NCI-H510A (cell line): ENCODE data around the gene PRLR.
"Not testable (repeated sequence)": the region's sequence is repeated elsewhere in the genome, so short reads cannot be mapped to it uniquely, and the experiment has no call there.

ENCODE experiments used
- DNase-seq: peaks from one replicate; lab custom pipeline; 2025; lab: John Stamatoyannopoulos, UW

Gene PRLR

DNA sequence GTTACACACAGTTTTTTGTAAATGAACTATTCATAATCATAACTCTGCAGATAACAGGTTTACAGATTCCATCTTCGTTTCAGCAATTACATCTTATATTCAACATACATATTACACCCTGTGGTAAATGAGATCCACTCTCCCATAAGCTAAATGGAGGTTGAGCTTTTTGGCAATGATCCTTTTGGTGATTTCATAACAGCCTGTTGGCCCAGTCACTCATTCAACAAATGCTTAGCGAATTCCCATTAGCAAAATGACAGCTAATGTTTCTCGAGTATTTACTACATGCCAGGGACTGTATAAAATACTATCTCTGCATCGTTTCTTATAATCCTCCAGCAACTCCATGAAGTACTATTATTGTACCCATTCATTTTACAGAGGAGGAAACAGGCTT is 157.1 kb downstream of the PRLR start:
- DNase-seq, result no peak

DNA sequence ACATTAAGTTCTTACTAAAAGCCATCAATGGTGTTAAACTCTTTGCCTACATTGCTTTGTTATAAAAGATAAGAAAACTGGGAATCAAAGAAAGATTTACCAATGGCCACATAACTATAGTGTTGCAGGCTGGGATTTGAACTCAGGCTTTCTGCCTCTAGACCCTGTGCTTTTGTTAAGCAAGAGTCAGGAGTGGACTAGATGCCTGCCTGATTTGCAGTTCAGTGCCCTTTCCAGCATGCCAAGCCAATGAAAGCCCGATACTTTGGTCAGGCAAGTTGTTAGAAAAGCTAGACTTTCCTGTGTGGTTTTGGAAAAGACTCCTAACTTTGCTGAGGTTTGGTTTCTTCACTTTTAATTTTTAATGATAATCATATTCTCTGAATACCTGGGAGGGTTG is 161.1 kb downstream of the PRLR start:
- DNase-seq, result no peak

DNA sequence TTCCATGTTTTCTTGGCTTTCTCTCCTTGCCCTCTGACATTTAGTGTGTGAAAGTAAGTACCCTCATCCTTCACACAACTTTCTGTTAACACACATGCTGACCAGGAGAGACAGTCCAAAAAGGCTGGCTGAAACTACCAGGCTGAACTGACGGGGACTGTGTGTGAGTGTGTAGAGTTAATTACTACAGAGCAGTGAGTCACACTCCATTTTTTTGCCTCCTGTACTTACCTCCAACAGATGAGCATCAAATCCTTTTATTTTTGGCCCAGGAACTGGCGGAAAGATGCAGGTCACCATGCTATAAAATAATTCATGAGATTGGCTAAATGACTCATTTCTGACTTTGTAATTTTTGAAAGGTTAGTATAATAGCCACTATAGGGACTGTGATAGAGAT is 162.3 kb downstream of the PRLR start:
- no peak for DNase-seq

DNA sequence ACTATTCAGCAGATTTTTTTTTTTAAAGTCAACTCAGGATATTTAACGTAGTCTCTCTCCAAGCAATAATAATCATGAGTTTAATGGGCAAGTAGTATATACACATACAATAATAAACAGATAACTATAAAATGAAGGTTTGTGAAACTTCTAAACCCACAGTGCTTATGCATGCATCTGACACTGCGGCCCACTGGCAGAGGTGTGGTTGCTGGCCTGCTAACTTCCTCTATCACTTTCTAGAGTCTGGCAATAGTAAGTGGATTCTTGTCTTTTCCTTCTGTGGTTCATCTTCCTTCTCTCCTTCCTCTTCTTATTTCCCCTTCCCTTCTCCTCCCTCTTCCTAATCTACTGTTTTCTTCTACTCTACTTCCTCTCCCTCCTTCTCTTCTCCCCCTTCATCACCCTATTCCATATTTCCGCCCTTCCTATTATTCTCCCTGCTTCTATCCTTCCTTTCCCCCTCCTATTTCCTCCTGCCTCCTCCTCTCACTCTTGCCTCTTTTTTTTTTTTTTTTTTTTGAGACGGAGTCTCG is 164.0 kb downstream of the PRLR start:
- no peak for DNase-seq

- no peak for DNase-seq
Observed at GRCh38 chr5:35063414-35063813, 166.9 kb downstream of the PRLR start.

GRCh38 chr5:35061211-35061770 is 169.0 kb downstream of the PRLR start:
- DNase-seq, result no peak

DNA sequence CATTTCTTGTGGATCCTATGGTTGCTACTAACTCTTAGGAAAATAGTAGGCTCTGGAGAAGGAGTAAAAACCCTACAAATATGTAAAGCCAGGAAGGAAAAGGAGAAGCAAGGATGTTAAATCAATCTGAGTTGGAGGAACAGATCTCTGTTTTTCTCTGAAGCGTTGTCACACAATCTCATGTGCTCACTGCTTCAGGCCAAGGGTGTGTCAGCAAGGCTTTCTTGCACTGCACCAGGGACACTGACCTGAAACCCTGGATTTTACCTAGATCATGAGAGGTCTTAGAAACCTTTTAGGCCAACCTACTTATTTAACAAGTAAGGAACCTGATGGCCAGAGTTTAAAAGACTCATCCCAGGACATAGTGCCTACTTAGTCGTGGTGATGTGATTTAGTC is 170.1 kb downstream of the PRLR start:
- no peak for DNase-seq

GRCh38 chr5:35059251-35059650 is 171.0 kb downstream of the PRLR start:
- no peak for DNase-seq

DNA sequence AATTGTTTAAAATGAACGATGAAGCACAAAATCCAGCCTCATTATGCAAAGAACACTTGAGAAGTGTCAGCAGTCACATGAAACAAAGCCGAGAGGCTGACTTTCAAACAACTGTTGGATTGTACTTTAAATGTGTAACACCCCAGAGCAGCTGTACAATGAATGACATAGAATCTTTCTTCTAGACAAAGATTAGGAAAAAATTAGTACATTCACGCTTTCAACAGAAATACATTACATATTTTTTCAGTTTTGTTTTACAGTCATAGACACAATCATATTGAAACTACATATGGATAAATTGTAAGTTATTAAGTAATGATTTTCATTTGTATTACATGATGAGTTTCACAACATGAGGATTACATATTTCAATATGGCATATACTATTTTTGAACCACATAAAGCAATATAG is 171.9 kb downstream of the PRLR start:
- DNase-seq, result no peak

- no peak for DNase-seq
Observed at GRCh38 chr5:35056686-35057085, 173.6 kb downstream of the PRLR start.

GRCh38 chr5:35052838-35053237 is 177.4 kb downstream of the PRLR start:
- DNase-seq, result no peak

DNA sequence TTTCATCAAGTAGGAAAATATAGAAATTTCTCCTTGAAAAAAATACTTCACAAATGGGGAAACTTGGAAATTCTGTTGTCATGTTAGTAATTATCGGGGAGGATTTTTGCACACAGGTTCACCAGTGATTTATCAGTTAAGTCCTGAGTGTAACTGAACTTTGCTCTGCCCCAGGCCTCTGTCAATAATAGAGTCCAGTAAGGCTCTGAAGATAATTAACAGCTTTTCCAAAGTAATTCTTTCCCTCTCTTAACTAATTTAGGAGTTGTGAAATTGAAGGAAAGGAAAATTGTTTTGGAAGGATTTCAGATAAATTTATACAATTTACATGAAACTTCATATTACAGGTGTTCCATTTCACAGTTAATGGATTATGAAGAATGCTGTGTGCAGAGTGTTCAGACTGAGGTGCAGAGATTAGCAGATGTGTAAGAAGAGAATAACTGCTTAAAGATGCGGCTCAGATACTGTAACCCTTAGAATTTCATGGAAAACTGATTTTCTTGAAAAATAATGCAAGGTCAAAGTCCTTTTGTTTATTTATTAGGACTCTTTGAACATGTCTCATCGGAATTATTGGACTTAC is 179.7 kb downstream of the PRLR start:
- no peak for DNase-seq

- DNase-seq, result no peak
Observed at GRCh38 chr5:35048910-35049309, 181.4 kb downstream of the PRLR start.

GRCh38 chr5:35047785-35048404 is 182.4 kb downstream of the PRLR start, which contains the start of gene AGXT2:
Gene AGXT2 (minus strand): TSS chr5:35047949. CDS start chr5:35047892, 57 bp downstream.
- DNase-seq, result no peak

DNA sequence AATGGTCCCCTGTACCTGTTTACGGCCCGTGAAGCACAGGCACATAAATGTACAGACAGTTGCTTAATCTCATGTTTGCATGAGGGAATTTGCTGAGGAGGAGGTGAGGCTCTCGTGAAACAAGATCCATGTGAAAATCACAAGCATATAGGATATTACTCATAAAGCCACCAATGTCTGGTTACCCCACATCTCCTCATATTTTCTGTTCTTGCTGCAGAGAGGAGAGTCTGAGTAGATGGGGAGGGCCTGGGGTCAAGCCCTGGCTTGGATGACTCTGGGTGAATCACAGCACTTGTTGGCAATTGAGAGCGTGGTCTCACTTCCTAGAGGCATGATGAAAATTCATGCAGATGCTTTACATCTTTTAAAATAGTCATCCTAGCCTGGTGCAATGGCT is 183.5 kb downstream of the PRLR start:
- DNase-seq, result no peak

GRCh38 chr5:35045280-35045679 is 185.0 kb downstream of the PRLR start:
- DNase-seq, result no peak

DNA sequence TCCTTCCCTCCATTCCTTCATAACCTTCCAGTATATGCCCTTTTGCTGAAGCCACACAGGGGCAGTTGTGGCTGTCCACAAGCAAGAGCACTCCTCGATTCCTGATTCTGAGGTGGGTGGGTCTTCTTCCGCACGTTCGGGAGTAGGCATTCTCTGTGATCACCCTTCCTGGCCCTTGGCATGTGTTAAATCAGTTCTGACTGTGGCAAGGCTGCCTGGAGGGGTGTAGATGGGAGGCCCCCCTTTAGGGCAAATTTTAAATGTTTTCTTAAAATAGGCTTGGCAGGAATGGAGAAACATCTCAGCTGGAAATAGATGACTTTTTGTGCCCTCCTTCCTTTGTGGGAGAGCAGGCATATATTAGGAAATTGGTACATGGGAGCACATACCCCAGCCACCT is 185.6 kb downstream of the PRLR start:
- DNase-seq, result no peak

GRCh38 chr5:35042781-35043180 is 187.5 kb downstream of the PRLR start:
- DNase-seq, result no peak

GRCh38 chr5:35041261-35041660 is 189.0 kb downstream of the PRLR start:
- no peak for DNase-seq

- DNase-seq, result no peak
Observed at GRCh38 chr5:35038891-35039290, 191.4 kb downstream of the PRLR start.

- DNase-seq, result no peak
Observed at GRCh38 chr5:35036536-35036935, 193.8 kb downstream of the PRLR start.

DNA sequence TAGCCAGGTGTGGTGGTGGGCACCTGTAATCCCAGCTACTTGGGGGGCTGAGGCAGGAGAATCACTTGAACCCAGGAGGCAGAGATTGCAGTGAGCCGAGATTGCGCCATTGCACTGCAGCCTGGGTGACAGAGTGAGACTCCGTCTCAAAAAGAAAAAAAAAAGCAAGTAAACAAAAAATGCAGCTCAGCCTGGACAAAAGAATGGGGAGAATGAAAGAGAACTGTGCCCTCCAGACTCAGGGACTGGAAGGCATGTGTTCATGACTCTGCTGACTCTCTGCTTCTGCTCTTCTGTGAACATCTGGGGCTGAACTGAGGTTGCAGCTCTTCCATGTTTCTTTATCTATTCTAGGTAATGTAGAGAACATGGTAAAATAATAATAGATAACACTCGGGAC is 194.4 kb downstream of the PRLR start:
- DNase-seq, result not testable (repeated sequence)

DNA sequence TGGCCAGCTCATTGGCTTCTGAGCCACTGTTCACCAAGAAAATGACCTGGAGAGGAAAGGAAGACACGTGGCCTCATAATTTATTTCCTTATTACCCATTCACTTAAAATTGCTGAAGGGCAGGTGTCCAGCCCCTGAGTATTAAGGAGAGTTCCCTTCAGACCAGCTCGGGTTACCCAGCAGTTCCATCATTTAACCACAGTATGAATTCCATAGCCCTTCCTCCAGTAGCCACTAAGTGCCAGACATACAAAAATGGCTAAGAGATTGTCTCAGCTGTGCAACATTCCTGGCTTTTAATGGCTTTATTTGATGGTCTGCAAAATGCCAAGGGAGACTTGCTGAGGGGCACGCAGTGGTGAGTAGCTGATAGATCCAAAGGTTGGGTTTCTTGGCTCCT is 195.0 kb downstream of the PRLR start:
- DNase-seq, result no peak

DNA sequence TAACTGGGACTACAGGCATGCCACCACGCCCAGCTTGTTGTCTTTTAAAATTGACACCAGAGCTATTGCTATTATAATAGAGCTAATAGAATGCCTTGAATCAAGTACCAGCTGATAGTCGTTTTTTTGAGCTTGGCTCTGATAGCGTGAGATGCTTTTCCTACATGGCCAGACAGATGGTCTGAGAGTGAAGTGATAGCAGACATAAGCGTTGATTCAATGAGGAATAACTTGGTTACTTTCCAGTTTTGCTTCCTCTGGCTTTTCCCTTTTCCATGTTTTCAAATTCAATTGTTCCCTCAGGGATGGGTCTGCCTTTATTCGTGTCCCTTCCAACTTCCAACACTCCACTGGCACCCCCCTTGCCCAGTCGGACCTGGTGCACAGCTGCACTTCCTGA is 197.9 kb downstream of the PRLR start:
- no peak for DNase-seq
